ENCODE data around the gene OR56A3.

OR56A3 gene

GRCh38 chr11:5973530-5973929, 31.5 kb downstream of the OR56A3 start:
- no peak for DNase-seq (ENCODE audit: low read depth in 2 of 2)

GRCh38 chr11:5983443-5983842, 41.4 kb downstream of the OR56A3 start:
- no peak for DNase-seq (ENCODE audit: low read depth in 2 of 2)

- no peak for DNase-seq (ENCODE audit: low read depth in 2 of 2)
Measured at GRCh38 chr11:5986885-5987284, 44.8 kb downstream of the OR56A3 start, which contains the start of gene OR52L1. Gene OR52L1 (minus strand): TSS chr11:5986985. CDS start chr11:5986930, 55 bp downstream.

GRCh38 chr11:5989203-5989602, 47.2 kb downstream of the OR56A3 start:
- DNase-seq (ENCODE audit: low read depth in 2 of 2): no peak

- no peak for DNase-seq (ENCODE audit: low read depth in 2 of 2)
Measured at GRCh38 chr11:5992150-5992549, 50.1 kb downstream of the OR56A3 start.

GRCh38 chr11:5992604-5993251, 50.7 kb downstream of the OR56A3 start:
- DNase-seq (ENCODE audit: low read depth in 2 of 2): no peak

GRCh38 chr11:5994791-5995190, 52.7 kb downstream of the OR56A3 start:
- DNase-seq (ENCODE audit: low read depth in 2 of 2): no peak

Measured in stimulated activated CD8-positive, alpha-beta memory T cell treated with anti-CD3 and anti-CD28 coated beads, Interleukin-2, amount 100 ng/mL, for 1 hour (primary cell).